ENCODE measurements around the gene YBEY. TPM values are rescaled to one million over a fixed set of nuclear protein-coding genes. Genes with fewer than 3 reads are reported as not detected.

YBEY gene
- polyA plus RNA-seq, 1 of the 3 experiments (the other 2 are of a cell fraction): 47.5 TPM

DNA sequence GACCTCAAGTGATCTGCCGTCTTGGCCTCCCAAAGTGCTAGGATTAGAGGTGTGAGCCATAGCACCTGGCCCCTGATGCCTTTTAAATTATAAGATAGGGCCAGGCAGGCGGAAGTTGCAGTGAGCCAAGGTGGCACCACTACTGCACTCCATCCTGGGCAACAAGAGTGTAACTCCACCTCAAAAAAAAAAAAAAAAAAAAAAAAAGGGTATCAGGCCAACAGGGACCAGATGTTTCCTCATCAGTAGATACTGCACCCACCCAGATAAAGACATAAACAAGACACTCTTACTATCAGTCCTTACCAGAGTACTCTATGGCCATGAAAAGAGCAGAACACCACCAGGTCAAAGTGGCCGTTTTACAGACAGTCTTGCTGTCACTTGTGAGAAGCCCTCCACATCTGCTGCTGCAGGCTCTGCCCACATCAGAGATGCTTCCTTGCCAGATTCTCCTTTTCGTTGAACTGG is 34.2 kb downstream of the YBEY start:
- Histone ChIP-seq H3F3A (replicated peaks; ENCODE audit: insufficient read depth) (peaks cover 9% of the 10 kb centered on the region), H3K79me2 (ENCODE audit: insufficient read depth) (peaks cover 47% of the 10 kb centered on the region), H3K9me3 (no peaks in the 10 kb centered on the region), H3K4me3 (ENCODE audit: low read depth in 2 of 2, low read length in 1 of 2) (no peak overlapping the region), H3K27ac (ENCODE audit: low read depth in 2 of 2, low read length in 1 of 2) (peak overlapping the region in 1 of 2 experiments; percentile 17; a peak in 1 of 4 replicates), H3K9me2 (no peaks in the 10 kb centered on the region), H3K4me1 (ENCODE audit: control insufficient read depth in 1 of 2, insufficient read depth in 2 of 2, low read depth in 1 of 2, low read length in 1 of 2) (peaks cover 8 to 40% of the 10 kb centered on the region in 2 experiments; a peak in 2 of 4 replicates), H3K4me2 (peak overlapping the region; percentile 100; the same call in 1 of the 2 replicates), H2AFZ (ENCODE audit: low read depth) (no peak overlapping the region), H3K27me3 (ENCODE audit: insufficient read depth) (no peaks in the 10 kb centered on the region), H3K36me3 (replicated peaks in 1 of 2; ENCODE audit: control insufficient read depth in 1 of 2, insufficient read depth in 2 of 2, low read length in 1 of 2) (peaks cover 2 to 3% of the 10 kb centered on the region in 2 experiments), H4K20me1 (ENCODE audit: insufficient read depth) (peaks cover 8% of the 10 kb centered on the region; the same call in 1 of the 2 replicates), H3K9ac (no peak overlapping the region)
- 75% methylated on average over 4 of the region's 4 CpGs for WGBS (ENCODE audit: low lambda C conversion rate)
- TF ChIP-seq, protein P1, sequence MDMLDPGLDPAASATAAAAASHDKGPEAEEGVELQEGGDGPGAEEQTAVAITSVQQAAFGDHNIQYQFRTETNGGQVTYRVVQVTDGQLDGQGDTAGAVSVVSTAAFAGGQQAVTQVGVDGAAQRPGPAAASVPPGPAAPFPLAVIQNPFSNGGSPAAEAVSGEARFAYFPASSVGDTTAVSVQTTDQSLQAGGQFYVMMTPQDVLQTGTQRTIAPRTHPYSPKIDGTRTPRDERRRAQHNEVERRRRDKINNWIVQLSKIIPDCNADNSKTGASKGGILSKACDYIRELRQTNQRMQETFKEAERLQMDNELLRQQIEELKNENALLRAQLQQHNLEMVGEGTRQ (IDR thresholded peaks at IDR 0.05; ENCODE audit: borderline replicate concordance, low read depth, low read length): no peak
- ChIA-PET CTCF (no interaction called here), POLR2A (no interaction called here)
- DNase-seq: no peak

DNA sequence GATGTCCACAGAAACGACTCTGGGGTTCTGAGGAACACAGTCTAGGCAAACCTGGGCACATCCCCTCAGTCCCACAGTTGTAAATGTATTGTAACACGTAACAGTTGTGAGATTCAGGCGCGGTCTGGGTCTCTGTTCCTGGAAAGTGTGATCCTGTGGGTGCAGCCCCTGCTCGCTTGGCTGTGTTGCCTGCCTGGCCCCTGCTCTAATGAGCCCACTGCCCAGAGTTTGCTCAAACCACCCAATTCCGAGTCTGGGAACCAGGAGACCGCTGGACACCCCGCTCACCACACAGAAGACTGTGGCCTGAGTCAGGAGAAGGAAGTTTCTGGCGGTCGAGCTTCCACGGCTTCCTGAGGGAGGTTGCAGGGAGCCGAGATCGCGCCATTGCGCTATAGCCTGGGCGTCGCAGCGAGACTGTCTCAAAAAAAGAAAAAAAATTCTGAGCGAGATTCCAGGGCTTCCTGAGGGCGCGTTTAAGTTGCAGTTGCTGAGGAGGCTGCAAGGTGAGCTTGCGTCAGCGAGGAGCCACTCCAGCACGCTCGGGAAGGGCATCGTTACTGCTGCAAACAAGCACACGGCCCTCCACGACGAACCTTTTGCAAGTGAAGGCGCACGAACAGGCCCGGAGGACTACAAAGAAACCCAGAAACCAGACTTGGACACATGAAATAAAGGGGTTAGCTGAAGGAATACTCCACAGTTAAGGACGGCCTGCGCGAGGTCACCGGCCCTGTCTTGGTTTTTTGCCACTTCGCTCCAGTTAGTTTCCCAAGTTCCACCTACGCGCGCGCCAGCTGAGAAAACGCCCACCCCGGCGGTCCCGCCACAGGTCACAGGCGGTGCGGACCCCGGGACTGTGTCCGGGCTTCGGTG is 36.4 kb downstream of the YBEY start:
- Histone ChIP-seq H3K4me2 (peak overlapping the region; percentile 100), H2AFZ (ENCODE audit: low read depth) (peak overlapping the region; percentile 72), H3K27ac (ENCODE audit: low read depth in 2 of 2, low read length in 1 of 2) (peak overlapping the region in 1 of 2 experiments; percentile 68; a peak in 2 of 4 replicates), H3K9me3 (no peaks in the 10 kb centered on the region), H3K4me1 (ENCODE audit: control insufficient read depth in 1 of 2, insufficient read depth in 2 of 2, low read depth in 1 of 2, low read length in 1 of 2) (peaks cover 15 to 52% of the 10 kb centered on the region in 2 experiments; a peak in 3 of 4 replicates), H3K9me2 (no peaks in the 10 kb centered on the region), H3K4me3 (ENCODE audit: low read depth in 2 of 2, low read length in 1 of 2) (peak overlapping the region; percentile 81 to 96), H4K20me1 (ENCODE audit: insufficient read depth) (peaks cover 8% of the 10 kb centered on the region; the same call in 1 of the 2 replicates), H3K79me2 (ENCODE audit: insufficient read depth) (peaks cover 70% of the 10 kb centered on the region), H3K27me3 (ENCODE audit: insufficient read depth) (no peaks in the 10 kb centered on the region), H3F3A (replicated peaks; ENCODE audit: insufficient read depth) (peaks cover 16% of the 10 kb centered on the region), H3K9ac (peak overlapping the region; percentile 95), H3K36me3 (replicated peaks in 1 of 2; ENCODE audit: control insufficient read depth in 1 of 2, insufficient read depth in 2 of 2, low read length in 1 of 2) (peaks cover 2 to 9% of the 10 kb centered on the region in 2 experiments)
- no peak for DNase-seq
- 6% methylated on average over 33 of the region's 50 CpGs for WGBS (ENCODE audit: low lambda C conversion rate)
- POLR2A ChIA-PET: no interaction called here
- TF ChIP-seq NRF1 (IDR thresholded peaks at IDR 0.05; ENCODE audit: low read depth, low read length): no peak
- no peak for TF ChIP-seq EP300 (IDR thresholded peaks at IDR 0.05; ENCODE audit: borderline replicate concordance in 1 of 2, low read depth in 1 of 2, low read length in 1 of 2)
- peak; percentile 38; the same call in 1 of the 2 replicates for TF ChIP-seq SIN3A (IDR thresholded peaks at IDR 0.05; ENCODE audit: borderline replicate concordance, low read depth, low read length)
- CTCF ChIA-PET: interaction anchor here (0.7 kb wide), 2 partner anchors 77 to 180 kb away, joined by 3 read pairs; no protein-coding TSS in a partner anchor

DNA sequence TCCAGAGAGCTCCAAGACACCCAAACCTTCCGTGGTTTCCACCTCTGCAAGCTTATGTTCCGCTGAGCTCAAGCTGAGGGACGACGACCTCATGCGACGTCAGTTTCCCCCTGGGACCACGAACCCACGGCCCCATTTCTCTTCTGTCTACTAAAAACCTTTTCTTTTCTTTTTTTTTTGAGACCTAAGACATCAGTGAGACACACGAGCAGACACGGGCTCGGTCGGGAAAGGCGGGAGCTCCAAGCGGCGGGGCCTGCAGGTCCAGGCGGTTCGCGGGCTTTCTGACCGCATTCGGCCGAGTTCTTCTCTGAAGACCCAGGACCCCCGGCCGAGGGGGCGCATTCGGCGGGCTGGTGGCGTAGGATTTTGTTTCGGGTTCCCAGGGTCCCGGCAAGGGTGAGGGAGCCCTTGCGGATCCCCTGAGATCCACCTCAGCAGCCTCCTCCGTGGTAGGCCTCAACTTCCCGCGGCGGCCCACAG is 37.1 kb downstream of the YBEY start:
- peak overlapping the region; percentile 65 to 68 for H3K27ac ChIP-seq (ENCODE audit: low read depth in 2 of 2, low read length in 1 of 2)
- no peaks in the 10 kb centered on the region for H3K9me3 ChIP-seq
- ChIA-PET POLR2A (no interaction called here), CTCF (interaction anchor here (0.7 kb wide), 1 partner anchor 78 kb away, joined by 3 read pairs; no protein-coding TSS in a partner anchor)
- peaks cover 76% of the 10 kb centered on the region for H3K79me2 ChIP-seq (ENCODE audit: insufficient read depth)
- peaks cover 16% of the 10 kb centered on the region for H3F3A ChIP-seq (replicated peaks; ENCODE audit: insufficient read depth)
- H3K9ac ChIP-seq: peak overlapping the region; percentile 95
- no peak for TF ChIP-seq GATA2 (CRISPR knock-in tag; IDR thresholded peaks at IDR 0.05)
- TF ChIP-seq, protein P2, sequence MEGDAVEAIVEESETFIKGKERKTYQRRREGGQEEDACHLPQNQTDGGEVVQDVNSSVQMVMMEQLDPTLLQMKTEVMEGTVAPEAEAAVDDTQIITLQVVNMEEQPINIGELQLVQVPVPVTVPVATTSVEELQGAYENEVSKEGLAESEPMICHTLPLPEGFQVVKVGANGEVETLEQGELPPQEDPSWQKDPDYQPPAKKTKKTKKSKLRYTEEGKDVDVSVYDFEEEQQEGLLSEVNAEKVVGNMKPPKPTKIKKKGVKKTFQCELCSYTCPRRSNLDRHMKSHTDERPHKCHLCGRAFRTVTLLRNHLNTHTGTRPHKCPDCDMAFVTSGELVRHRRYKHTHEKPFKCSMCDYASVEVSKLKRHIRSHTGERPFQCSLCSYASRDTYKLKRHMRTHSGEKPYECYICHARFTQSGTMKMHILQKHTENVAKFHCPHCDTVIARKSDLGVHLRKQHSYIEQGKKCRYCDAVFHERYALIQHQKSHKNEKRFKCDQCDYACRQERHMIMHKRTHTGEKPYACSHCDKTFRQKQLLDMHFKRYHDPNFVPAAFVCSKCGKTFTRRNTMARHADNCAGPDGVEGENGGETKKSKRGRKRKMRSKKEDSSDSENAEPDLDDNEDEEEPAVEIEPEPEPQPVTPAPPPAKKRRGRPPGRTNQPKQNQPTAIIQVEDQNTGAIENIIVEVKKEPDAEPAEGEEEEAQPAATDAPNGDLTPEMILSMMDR (IDR thresholded peaks at IDR 0.05): peak; percentile 9; the same call in 1 of the 2 replicates
- peak overlapping the region; percentile 81 to 96 for H3K4me3 ChIP-seq (ENCODE audit: low read depth in 2 of 2, low read length in 1 of 2)
- under 1% methylated on average over 30 of the region's 34 CpGs for WGBS (ENCODE audit: low lambda C conversion rate)
- DNase-seq: no peak
- peak overlapping the region; percentile 100 for H3K4me2 ChIP-seq
- H3K36me3 ChIP-seq (replicated peaks in 1 of 2; ENCODE audit: control insufficient read depth in 1 of 2, insufficient read depth in 2 of 2, low read length in 1 of 2): peaks cover 2 to 9% of the 10 kb centered on the region in 2 experiments
- H2AFZ ChIP-seq (ENCODE audit: low read depth): peak overlapping the region; percentile 72; the same call in 1 of the 2 replicates
- H3K27me3 ChIP-seq (ENCODE audit: insufficient read depth): no peaks in the 10 kb centered on the region
- H3K4me1 ChIP-seq (ENCODE audit: control insufficient read depth in 1 of 2, insufficient read depth in 2 of 2, low read depth in 1 of 2, low read length in 1 of 2): peaks cover 15 to 46% of the 10 kb centered on the region in 2 experiments; a peak in 3 of 4 replicates
- H3K9me2 ChIP-seq: no peaks in the 10 kb centered on the region
- peaks cover 8% of the 10 kb centered on the region; the same call in 1 of the 2 replicates for H4K20me1 ChIP-seq (ENCODE audit: insufficient read depth)
